ENCODE measurements around the gene RAPGEF1.

RAPGEF1 gene

DNA sequence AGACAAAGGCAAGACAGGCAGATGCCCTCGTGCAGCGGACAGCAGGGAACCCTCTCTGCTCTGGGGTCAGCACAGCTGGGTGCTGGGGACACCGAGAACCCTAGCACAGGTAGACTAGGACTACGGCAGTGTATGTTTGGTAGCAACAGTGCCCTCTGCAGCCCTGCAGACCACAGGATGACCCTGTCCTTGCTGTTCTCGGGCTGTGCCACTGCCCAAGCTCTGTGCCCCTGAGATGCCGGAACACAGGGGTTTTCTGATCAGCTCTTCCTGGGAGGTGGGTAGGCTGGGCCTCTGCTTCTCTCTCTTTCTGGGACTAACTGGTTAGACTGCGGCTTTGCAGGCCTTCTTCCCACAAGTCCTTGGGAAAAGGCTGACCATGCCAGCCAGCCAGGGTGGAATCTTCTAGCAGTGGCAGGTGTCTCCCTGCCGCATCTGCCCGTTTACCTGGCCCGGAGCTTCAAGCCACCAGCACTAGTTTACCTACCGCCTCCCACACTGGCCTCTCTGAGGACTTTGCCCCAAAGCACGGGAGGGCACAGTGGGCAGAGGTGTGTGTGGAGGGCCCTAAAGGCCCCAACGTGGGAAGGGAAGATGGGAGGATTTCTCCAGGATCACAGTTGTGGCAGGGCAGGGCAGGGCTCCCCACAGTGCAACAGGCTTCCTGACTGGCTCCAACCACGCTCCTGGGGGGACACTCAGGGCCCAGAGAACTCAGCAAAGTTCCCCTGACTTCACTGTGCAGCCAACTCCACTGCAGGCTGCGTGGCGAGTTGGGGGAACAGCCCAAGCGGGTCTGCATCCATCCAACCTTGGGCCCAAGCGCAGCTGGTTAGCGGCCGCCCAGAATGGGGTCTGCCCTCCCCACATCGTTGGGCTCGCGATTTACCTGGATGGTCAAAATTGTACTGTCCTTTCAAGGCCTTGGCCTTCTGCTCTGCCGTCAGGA lies 210.0 kb downstream of the RAPGEF1 start:
- DNase-seq (ENCODE audit: low spot score), result no peak

DNA sequence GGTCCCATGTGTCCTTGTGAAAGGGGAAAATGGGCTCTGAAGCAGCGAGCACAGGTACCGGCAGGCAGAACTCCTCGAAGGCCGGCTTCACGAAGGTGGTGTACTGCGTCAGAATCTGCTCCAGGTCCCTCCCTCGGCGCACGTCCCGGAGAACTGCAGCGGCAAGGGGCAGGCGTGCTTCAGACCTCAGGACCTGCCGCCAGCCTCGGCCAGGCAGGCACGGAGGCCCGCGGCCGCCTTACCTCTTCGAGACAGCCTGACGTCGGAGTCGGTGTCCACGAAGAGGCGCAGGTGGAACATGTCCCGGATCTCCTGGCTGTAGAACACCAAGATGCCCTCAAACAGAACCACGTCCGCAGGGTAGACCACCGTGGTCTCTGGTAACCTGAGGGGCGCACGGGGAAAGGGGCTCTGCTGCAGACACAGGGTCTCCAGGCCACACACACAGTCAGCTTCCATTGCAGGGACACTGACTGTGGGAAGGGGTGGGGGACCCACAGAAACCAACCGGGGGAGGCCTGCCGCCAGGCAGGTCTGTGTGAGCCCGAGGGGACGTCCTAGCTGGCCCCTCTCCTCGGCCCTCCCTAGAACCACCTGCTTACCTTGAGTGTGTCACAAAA lies 210.9 kb downstream of the RAPGEF1 start:
- DNase-seq (ENCODE audit: low spot score), result no peak

DNA sequence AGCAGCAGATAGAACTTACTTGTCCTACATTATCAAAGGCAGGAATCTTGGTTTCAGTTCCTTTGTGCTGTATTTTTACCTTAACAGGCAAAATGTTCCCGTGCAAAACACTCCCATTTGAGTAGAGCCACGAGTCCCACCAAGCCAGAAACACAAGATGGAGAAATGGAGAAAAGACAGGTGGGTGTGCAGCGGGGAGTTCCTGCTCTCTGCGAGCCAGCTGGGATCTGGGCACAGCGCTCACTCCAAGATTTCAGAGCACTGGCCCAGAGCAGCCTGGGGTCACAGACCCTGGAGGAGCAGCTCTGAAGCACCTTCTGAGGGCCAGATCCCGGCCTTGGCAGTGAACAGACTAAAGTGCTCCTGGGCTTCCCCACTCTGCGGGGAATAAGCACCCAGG lies 211.7 kb downstream of the RAPGEF1 start:
- no peak for DNase-seq (ENCODE audit: low spot score)
